Left lung (tissue), 10 donors: ENCODE data around the gene CNTRL. TPM values are rescaled to one million over a fixed set of nuclear protein-coding genes. Genes with fewer than 3 reads are reported as not detected.
A peak's percentile ranks its signal among the peaks of the same experiment; 100 is the strongest.
"Not testable (repeated sequence)": the region's sequence is repeated elsewhere in the genome, so short reads cannot be mapped to it uniquely, and the experiment has no call there.

Experiments used
- ATAC-seq: fragments of 200-7000 bp; cut with Tn5 transposase; one replicate; pipeline ENCODE4 v1.9.1; 2020; ENCODE audit warnings: moderate library complexity
- DNase-seq, 4 donors: peaks; one replicate each; pipeline ENCODE4 v3.0.0-alpha.2; 2013 to 2020
- H3K27ac ChIP-seq, 2 donors: fragments of 200-600 bp; sonication (generic) in 1 of 2; one replicate each; pipeline versions ENCODE4 v1.5.0 to v1.8.0; 2020 to 2021
- H3K27me3 ChIP-seq, 2 donors: fragments of 200-600 bp; sonication (generic) in 1 of 2; one replicate each; pipeline versions ENCODE4 v1.5.0 to v1.8.0; 2020 to 2021
- H3K36me3 ChIP-seq, 2 donors: fragments of 200-600 bp; sonication (generic) in 1 of 2; one replicate each; pipeline versions ENCODE4 v1.5.0 to v1.8.0; 2020 to 2021
- H3K4me1 ChIP-seq, 2 donors: fragments of 200-600 bp; one replicate each; pipeline ENCODE4 v1.8.0; 2021
- H3K4me3 ChIP-seq, 2 donors: fragments of 200-600 bp; sonication (generic) in 1 of 2; one replicate each; pipeline versions ENCODE4 v1.5.0 to v1.8.0; 2020 to 2021; ENCODE audit warnings: mild to moderate bottlenecking in 1 of 2
- H3K9me3 ChIP-seq, 2 donors: fragments of 200-600 bp; sonication (generic) in 1 of 2; one replicate each; pipeline versions ENCODE4 v1.5.0 to v1.8.0; 2020 to 2021
- CTCF ChIP-seq, 2 donors: fragments of 200-600 bp; sonication (generic) in 1 of 2; IDR thresholded peaks; one replicate each; pipeline versions ENCODE4 v1.5.0 to v1.8.0; 2021; ENCODE audit warnings: antibody characterized with exemption in 2 of 2
- intact Hi-C, 2 donors: fragments of 100-400 bp; cut with DNase I; formaldehyde crosslinking; loops; one replicate each; pipeline versions ENCODE4 v1.11.2 to v1.14.2; 2022
- polyA plus RNA-seq, 6 donors: library from polyadenylated mRNA; unstranded; fragments of 120-200 nt; gene quantifications; one replicate each; pipeline ENCODE4 v1.2.1, GENCODE V29; 2013; ENCODE audit not compliant: insufficient read length in 6 of 6
- total RNA-seq, 2 donors: library from RNA; stranded (reverse); fragmentation: NEBNext Ultra II Directional; extraction: Animal tissue kit (Norgen Biotek cat#: 25700); gene quantifications; one replicate each; pipeline ENCODE4 v1.2.1, GENCODE V29; 2021
- donor health status: DM: no; HTN: yes; CAD: no.
- donor health status: DM: no; HTN: no; CAD: no.

The CNTRL gene
- total and polyA plus RNA-seq, 8 donors = 13.6 to 67.6 (median 51.6) TPM

GRCh38 chr9:121029469-121029868 lies 45.3 kb upstream of the CNTRL start:
- Histone ChIP-seq H3K27me3 (no peaks in the 10 kb centered on the region), H3K27ac (no peak overlapping the region), H3K4me1 (no peaks in the 10 kb centered on the region), H3K36me3 (no peaks in the 10 kb centered on the region), H3K9me3 (no peaks in the 10 kb centered on the region), H3K4me3 (no peak overlapping the region)
- DNase-seq (no peak), ATAC-seq (no peak)
- no peak for TF ChIP-seq CTCF (IDR thresholded peaks at IDR 0.05)
- intact Hi-C loops = no loop called here

DNA sequence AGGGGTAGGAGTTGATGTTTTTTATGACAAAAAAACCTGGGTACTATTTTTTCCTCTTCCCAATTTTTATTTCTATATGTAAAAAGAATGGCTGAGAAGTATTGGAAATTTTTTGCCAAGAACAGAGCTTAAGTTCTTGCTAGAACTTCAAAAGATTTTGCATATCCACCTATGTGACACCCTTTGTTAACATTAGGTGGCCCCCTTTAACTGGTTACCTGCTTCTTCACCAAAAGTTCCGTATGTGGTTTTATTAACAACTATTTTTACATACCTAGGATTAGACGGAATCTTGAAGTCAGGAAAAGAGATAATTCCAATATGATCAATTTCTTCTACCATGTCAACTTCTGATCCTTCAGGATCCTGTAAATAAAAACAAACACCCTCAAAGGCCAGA lies 40.2 kb upstream of the CNTRL start:
- intact Hi-C loops = no loop called here
- ATAC-seq (no peak), DNase-seq (no peak)
- Histone ChIP-seq H3K27me3 (no peaks in the 10 kb centered on the region), H3K4me1 (no peaks in the 10 kb centered on the region), H3K9me3 (no peaks in the 10 kb centered on the region), H3K36me3 (no peaks in the 10 kb centered on the region), H3K27ac (no peak overlapping the region), H3K4me3 (no peak overlapping the region)
- TF ChIP-seq CTCF (IDR thresholded peaks at IDR 0.05) = no peak

- ATAC-seq, intact Hi-C loops, H3K36me3 ChIP-seq, H3K9me3 ChIP-seq, H3K4me3 ChIP-seq, H3K27me3 ChIP-seq, H3K4me1 ChIP-seq, H3K27ac ChIP-seq, DNase-seq: not testable (repeated sequence)
These were observed 39.0 kb upstream of the CNTRL start for GRCh38 chr9:121035717-121036116.

GRCh38 chr9:121038362-121038761 lies 36.4 kb upstream of the CNTRL start:
- TF ChIP-seq CTCF (IDR thresholded peaks at IDR 0.05) = no peak
- H3K27ac ChIP-seq = no peak overlapping the region
- H3K36me3 ChIP-seq = no peaks in the 10 kb centered on the region
- intact Hi-C loops = no loop called here
- ATAC-seq (no peak), DNase-seq (no peak)
- H3K4me1 ChIP-seq = no peaks in the 10 kb centered on the region
- no peaks in the 10 kb centered on the region for H3K9me3 ChIP-seq
- no peaks in the 10 kb centered on the region for H3K27me3 ChIP-seq
- no peak overlapping the region for H3K4me3 ChIP-seq

DNA sequence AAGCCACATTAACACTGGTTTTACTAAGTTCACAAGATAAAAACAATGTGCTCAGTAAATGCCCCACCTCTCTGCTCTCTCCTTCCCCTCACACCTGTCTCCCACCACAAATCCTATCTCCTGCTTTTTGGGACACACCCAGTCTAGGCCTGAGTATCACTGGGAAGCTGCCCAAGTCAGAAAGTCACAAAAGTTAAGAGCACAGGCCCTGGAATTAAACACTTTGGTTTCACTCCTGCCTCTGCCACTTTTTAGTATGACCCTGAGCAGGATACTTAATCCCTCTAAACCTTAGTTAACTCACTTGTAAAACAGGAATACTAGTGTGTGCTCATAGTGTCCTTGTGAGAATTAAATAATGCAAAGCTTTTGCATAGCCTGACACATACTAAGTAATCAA lies 36.0 kb upstream of the CNTRL start:
- H3K27ac ChIP-seq = no peak overlapping the region
- no peaks in the 10 kb centered on the region for H3K4me1 ChIP-seq
- TF ChIP-seq CTCF (IDR thresholded peaks at IDR 0.05) = no peak
- H3K27me3 ChIP-seq = no peaks in the 10 kb centered on the region
- H3K36me3 ChIP-seq = no peaks in the 10 kb centered on the region
- ATAC-seq (peak; percentile 70), DNase-seq (no peak)
- no peak overlapping the region for H3K4me3 ChIP-seq
- no peaks in the 10 kb centered on the region for H3K9me3 ChIP-seq
- intact Hi-C loops = no loop called here

DNA sequence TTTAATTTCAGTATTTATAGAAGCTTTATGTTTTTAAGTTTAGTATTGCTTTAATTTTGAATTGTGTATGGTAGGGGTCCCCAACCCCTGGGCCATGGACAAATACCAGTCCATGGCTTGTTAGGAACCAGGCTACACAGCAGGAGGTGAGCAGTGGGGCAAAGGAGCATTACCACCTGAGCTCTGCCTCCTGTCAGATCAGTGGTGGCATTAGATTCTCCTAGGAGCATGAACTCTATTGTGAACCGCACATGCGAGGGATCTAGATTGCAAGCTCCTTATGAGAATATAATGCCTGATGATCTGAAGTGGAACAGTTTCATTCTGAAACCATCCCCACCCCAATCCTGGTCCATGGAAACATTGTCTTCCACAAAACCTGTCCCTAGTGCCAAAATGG lies 26.6 kb upstream of the CNTRL start:
- H3K9me3 ChIP-seq = no peaks in the 10 kb centered on the region

More for the DNA sequence above, 26.6 kb upstream of the CNTRL start:
- Histone ChIP-seq H3K36me3 (no peaks in the 10 kb centered on the region), H3K4me1 (peaks cover 0 to 4% of the 10 kb centered on the region in 2 donors), H3K27ac (no peak overlapping the region), H3K27me3 (no peaks in the 10 kb centered on the region), H3K4me3 (no peak overlapping the region)
- intact Hi-C loops = no loop called here
- no peak for TF ChIP-seq CTCF (IDR thresholded peaks at IDR 0.05)
- DNase-seq = no peak
- ATAC-seq = peak; percentile 55
